Activated T-helper 9 cell treated with anti-CD3 and anti-CD28 coated beads, Interleukin-2, amount 50 U/mL, for 16 hours (primary cell): Measurements from ENCODE around the gene SLC25A13.

Source experiments
- DNase-seq: peaks from one replicate; pipeline ENCODE4 v3.0.0-alpha.2; 2020; ENCODE audit warnings: low read depth

SLC25A13 gene

GRCh38 chr7:96322847-96323461, 1.1 kb upstream of the SLC25A13 start:
- no peak for DNase-seq

GRCh38 chr7:96322373-96322695, 436 bp upstream of the SLC25A13 start:
- no peak for DNase-seq

- DNase-seq, result no peak
Measured at GRCh38 chr7:96321031-96321657, 754 bp downstream of the SLC25A13 start.

DNA sequence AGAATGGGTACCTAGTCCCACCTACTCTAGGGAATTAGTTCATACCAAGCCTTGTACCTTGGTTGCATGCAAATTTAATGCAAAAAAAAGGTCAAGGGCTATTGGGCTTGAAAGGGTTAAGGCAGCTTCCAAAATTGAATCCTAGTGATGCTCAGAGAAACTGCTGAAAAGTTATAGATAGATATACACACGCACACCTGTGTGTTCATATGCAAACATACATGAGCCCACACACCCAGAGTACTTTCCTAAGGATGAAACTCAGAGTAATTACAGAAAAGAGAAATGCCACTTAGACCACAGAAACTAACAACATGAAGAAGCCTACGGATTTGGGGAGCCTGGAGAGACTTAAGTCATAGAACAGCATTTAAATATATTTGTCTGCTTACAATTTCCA, 1.5 kb downstream of the SLC25A13 start:
- DNase-seq, result no peak

DNA sequence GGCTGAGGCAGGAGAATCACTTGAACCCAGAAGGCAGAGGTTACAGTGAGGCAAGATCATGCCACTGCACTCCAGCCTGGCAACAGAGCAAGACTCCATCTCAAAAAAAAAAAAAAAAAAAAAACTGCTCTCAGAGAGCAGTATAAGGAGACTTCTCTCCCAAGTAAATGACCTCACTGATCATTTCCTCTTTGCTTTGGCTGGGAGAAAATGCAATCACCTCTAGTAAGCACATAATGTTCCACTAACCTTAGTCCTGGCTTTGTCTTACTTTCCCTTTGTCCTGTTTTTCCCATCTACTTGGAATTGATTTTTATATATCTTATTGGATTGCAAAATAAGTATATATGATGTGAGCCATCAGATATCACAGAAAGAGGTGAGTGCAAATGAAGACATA, 2.5 kb downstream of the SLC25A13 start:
- DNase-seq, result no peak

DNA sequence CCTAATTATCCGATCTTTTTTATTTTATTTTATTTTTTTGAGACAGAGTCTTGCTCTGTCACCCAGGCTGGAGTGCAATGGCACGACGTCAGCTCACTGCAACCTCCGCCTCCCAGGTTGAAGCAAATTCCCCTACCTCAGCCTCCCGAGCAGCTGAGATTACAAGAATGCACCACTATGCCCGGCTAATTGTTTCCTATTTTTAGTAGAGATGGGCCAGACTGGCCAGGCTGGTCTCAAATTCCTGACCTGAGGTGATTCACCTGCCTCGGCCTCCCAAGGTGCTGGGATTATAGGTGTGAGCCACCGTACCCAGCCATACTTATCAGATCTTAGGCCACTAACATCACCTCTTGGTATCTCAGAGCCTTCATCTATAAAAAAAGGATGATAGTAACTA, 4.9 kb downstream of the SLC25A13 start:
- DNase-seq, result no peak

DNA sequence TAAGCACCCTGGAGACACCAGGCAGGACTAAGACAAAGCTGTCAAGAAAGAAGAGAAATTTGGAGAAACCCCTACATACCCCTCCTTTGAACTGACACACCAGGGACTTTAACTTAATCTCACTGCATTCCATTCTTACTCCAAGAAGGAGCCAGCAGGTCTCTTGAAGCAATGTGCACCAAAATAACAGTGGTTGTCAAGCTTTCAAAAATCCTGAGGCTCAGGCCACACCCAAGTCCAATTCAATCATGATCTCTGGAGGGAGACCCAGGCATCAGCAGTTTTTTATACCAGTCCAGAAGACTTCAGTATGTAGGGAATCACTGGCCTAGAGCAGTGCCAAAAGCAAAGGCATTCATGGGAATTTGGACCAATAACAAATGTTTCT, 6.8 kb downstream of the SLC25A13 start:
- no peak for DNase-seq

DNA sequence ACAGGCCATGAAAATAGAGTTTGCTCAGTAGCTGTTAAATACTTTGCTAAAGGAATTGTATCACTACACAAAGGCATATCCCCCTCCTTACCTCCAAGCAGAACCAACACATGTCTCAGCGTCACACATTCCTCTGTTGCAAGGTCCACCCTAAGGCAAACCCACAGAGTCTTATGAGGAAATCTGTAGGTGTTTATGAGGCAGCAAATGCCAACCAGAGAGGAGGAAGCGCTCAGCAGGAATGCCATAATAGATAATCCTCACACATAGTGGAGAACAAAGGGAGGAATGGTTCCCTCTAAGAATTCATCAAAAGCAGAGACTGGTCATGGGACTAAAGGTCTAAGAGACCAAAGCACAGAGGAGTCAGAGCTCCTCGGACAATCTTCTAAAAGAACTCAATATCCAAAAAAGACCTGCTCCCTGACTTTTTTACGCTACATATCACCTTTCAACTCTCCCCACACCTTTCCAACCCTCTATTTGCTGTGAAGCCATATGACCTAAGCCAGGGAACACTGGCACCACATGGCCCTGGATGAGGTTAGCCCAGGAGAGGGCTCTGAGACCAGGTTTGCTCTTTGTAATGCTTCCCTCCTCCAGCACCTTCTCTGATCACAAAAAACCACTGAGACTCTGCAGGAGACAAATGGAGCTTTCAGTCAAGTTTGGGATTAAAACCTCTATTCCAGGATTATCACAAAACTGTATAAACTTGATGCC, 7.3 kb downstream of the SLC25A13 start:
- DNase-seq, result no peak

DNA sequence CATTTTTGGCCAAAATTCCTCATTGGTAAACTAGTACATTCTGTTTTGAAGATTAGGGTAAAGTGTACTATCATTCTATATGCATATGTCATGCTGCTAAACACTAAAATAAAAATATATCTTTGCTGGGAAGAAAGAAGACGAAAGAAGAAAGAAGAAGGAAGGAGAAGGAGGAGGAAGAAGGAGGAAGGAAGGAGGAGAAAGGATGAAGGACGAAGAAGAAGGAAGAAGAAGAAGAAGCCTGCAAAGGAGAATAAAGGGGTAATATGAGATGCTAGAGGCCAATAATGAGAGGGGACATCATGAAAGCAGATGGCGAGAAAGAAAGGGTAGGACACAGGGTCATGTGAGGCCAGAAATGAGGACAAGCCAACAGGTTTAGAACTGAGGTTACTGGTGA, 8.0 kb downstream of the SLC25A13 start:
- no peak for DNase-seq

DNA sequence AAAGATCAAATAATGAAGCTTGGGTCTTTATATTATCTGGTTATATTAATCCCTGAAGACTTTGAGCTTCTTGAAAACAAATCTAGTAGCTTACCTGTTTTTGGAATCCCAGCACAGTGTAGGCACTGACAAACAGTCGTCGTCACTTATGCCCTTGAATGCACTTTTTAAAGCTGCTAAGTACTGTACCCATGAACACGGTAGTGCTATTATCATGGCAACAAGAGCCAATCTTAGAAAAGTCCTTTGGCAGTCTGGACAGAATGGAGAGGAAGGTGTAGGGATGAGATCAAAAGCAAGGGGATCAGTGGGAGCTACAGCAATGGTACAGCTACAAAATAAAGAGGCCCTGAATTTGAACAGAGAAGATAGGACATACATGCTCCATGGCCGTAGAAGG, 9.4 kb downstream of the SLC25A13 start:
- no peak for DNase-seq

- no peak for DNase-seq
Measured at GRCh38 chr7:96311967-96312366, 9.9 kb downstream of the SLC25A13 start.

GRCh38 chr7:96310110-96310509, 11.8 kb downstream of the SLC25A13 start:
- no peak for DNase-seq

DNA sequence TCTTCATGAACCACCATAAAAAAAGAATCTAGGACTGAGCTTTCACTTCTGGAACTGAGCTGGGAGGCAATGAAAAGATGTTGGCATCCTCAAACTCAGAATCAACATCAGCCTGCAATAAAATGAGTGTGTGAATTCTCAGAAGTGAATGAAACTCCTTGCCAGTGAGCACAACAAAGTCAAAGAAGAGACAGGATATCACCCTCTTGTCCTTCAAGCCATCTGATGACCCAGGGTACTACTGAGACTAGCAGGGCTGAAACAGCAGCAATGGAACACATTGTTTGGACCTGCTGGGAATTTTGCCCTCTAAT, 13.0 kb downstream of the SLC25A13 start:
- no peak for DNase-seq

- DNase-seq, result no peak
Measured at GRCh38 chr7:96308253-96308949, 13.5 kb downstream of the SLC25A13 start.

DNA sequence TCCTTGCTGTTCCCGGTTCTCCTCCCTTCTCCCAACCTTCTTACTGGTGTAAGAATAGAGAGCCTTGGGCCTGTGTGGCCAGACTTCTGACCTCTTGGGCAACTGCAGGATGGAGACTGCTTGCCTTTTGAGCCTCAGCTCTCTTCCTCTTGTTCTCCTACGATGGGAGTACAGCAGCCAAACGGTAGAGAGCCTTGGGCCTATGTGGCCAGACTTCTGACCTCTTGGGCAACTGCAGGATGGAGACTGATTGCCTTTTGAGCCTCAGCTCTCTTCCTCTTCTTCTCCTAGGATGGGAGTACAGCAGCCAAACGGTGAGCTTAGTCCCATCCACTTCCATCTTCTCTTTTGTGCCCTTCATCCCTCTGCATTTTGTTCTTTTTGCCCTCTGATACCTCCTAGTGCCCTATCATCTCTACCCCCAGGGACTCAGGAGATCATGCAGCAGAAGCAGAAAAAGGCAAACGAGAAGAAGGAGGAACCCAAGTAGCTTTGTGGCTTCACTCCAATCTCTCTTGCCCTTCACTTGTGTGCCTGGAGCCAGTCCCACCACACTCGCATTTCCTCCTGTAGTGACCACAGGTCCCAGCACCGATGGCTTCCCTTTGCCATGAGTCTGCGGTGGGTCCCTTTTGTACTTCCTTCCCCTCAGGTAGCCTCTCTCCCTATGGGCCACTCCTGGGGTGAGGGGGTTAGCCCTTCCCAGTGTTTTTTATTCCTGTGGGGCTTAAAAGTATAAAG, 15.3 kb downstream of the SLC25A13 start:
- no peak for DNase-seq

DNA sequence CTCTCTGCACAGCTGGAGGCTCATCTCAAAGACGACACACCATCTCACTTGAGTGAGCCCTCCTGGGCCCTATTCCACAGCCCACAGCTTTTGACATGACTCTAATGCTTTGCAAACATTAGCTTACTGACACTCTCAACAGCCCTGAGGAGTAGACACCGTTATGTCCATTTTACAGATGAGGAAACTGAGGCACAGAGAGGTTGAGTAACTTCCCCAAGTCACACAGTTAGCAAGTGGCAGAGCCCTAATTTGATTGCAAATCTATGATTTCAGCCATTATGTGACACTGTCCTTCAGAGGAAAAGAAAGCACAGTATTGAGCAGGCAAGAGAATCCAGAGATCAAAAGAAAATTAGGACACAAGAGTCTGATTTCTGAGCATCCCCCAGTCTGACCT, 16.0 kb downstream of the SLC25A13 start:
- DNase-seq, result no peak

DNA sequence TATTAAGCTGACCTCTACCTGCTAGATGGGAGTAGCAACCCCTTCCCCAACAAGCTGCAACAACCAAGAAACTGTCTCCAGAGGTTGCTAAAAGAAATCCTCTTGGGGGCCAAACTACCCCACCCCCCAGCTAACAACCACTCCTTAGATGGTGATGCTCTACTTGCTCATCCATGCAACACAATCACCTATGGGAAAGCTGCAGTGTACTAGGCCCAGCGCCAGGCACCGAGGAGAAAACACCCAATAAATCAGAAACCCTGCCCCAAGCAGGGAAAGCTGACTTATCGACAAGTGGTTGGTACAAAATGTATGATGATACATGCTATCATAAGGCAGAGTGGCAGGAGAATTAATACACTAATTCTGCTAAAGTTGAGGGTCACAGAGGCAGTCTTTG, 17.3 kb downstream of the SLC25A13 start:
- DNase-seq, result no peak

- DNase-seq, result no peak
Measured at GRCh38 chr7:96303686-96304443, 18.0 kb downstream of the SLC25A13 start.

DNA sequence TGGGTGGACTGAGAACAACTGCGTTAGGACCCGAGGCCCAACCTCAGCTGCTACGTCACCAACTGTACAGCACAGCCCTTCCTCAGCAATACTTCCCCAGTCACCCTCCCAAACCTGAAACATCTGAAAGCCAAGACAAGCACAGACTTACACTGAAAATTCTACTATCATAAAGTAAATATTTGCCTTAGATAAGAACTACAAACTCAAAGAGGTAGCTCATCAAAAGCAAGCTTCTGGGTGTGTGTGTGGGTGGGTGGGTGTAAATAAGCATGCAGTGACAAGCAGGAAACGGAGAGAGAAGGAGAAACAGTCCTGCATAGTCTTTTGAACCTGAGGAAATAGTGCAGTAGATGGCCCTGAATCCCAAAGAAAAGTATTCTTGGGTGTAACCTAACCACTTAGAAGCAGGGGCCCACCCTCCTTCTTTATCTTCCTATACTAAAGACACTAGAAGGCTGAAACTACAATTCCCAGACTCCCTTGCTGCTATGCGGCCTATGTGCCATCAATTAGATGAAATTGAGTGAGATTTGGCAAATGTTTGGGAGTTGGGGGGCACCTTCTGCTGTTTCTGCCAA, 18.7 kb downstream of the SLC25A13 start:
- DNase-seq, result no peak

- no peak for DNase-seq
Measured at GRCh38 chr7:96300986-96301385, 20.9 kb downstream of the SLC25A13 start.

DNA sequence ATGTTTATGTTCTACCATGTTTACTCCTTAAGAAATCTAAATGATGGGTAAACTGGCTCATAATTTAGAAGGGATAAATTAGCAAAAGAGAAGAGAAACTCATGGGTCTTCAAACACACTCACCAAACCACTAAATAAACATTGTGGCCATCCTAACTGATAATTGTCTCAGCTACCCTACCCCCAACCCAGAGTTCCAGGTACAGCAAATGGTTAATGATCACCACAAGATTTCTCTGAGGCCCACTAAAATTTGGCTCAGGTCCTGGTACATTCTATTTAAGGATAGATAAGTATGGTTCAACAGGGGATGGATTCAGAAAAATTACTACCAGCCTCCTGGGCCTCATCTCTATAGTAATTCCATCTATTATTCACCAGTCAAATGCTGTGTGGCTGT, 21.4 kb downstream of the SLC25A13 start:
- no peak for DNase-seq

- no peak for DNase-seq
Measured at GRCh38 chr7:96299496-96299895, 22.4 kb downstream of the SLC25A13 start.
